SK-N-SH (cell line): ENCODE measurements around the gene FUT4.
A peak's percentile ranks its signal among the peaks of the same experiment; 100 is the strongest.

Source experiments
- EP300 ChIP-seq, 2 experiments: IDR thresholded peaks; 2 replicates each; pipeline versions ENCODE4 v1.4.0 to v1.6.1; 2012; ENCODE audit warnings: borderline replicate concordance in 1 of 2, low read depth in 1 of 2, low read length in 1 of 2
- EZH2phosphoT487 ChIP-seq: fragments of 200-600 bp; sonication (generic); IDR thresholded peaks from 2 replicates; pipeline ENCODE4 v1.6.1; 2017; ENCODE audit warnings: low read depth, mixed run types, mild to moderate bottlenecking, antibody characterized with exemption, moderate library complexity, borderline replicate concordance
- FOSL2 ChIP-seq: IDR thresholded peaks from 2 replicates; pipeline ENCODE4 v1.4.0; 2012; ENCODE audit warnings: low read depth, mild to moderate bottlenecking, moderate library complexity, borderline replicate concordance
- GABPA ChIP-seq: IDR thresholded peaks from 2 replicates; pipeline ENCODE4 v1.4.0; 2012; ENCODE audit warnings: low read depth, mild to moderate bottlenecking
- MXI1 ChIP-seq: IDR thresholded peaks from 2 replicates; pipeline ENCODE4 v1.6.1; 2012; ENCODE audit warnings: mild to moderate bottlenecking, low read depth, low read length, improper control_type of control experiment
- RAD21 ChIP-seq: IDR thresholded peaks from 2 replicates; pipeline ENCODE4 v1.6.1; 2012; ENCODE audit warnings: mild to moderate bottlenecking, low read length
- RCOR1 ChIP-seq: fragments of 150-350 bp; IDR thresholded peaks from 2 replicates; pipeline ENCODE4 v1.6.1; 2017; ENCODE audit warnings: antibody characterized with exemption, low read length
- RFX5 ChIP-seq: IDR thresholded peaks from 2 replicates; pipeline ENCODE4 v1.6.1; 2012; ENCODE audit warnings: mild to moderate bottlenecking, improper control_type of control experiment, low read length
- TEAD4 ChIP-seq: IDR thresholded peaks from 2 replicates; pipeline ENCODE4 v1.4.0; 2012; ENCODE audit warnings: mild to moderate bottlenecking, borderline replicate concordance; ENCODE audit not compliant: insufficient read depth
- TF ChIP-seq, protein P1 (sequence below): IDR thresholded peaks from 2 replicates; pipeline ENCODE4 v1.4.0; 2012; ENCODE audit warnings: low read depth, borderline replicate concordance
- TF ChIP-seq, protein P2 (sequence below): fragments of 200-600 bp; sonication (generic); IDR thresholded peaks from 2 replicates; pipeline ENCODE4 v1.6.1; 2017; ENCODE audit warnings: antibody characterized with exemption, mild to moderate bottlenecking, moderate library complexity
- TF ChIP-seq, protein P3 (sequence below): IDR thresholded peaks from 2 replicates; pipeline ENCODE4 v1.6.1; 2012; ENCODE audit warnings: mild to moderate bottlenecking, low read depth, low read length, moderate library complexity

DNA sequence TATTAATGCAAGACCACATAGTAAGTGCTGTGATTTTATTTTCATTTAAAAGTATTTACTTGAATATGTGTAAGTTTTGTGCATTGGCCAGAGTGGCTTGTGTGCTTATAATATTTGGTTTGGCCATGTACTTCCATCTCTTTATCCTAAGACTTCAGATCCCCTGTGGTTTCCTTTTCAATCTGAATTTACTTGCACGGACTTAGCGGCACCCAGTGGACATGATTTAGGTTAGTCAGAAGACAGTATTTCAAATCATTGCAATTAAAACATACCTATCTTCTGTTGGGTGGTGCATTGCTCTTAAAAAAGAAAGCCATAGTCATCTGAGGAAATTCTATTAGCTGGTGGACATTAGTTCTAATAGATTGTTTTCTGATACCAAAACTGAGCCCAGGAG is 54.2 kb downstream of the FUT4 start:
- TF ChIP-seq, protein P1, sequence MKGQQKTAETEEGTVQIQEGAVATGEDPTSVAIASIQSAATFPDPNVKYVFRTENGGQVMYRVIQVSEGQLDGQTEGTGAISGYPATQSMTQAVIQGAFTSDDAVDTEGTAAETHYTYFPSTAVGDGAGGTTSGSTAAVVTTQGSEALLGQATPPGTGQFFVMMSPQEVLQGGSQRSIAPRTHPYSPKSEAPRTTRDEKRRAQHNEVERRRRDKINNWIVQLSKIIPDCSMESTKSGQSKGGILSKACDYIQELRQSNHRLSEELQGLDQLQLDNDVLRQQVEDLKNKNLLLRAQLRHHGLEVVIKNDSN, result no peak
- TF ChIP-seq RCOR1, result no peak
- TF ChIP-seq, protein P2, sequence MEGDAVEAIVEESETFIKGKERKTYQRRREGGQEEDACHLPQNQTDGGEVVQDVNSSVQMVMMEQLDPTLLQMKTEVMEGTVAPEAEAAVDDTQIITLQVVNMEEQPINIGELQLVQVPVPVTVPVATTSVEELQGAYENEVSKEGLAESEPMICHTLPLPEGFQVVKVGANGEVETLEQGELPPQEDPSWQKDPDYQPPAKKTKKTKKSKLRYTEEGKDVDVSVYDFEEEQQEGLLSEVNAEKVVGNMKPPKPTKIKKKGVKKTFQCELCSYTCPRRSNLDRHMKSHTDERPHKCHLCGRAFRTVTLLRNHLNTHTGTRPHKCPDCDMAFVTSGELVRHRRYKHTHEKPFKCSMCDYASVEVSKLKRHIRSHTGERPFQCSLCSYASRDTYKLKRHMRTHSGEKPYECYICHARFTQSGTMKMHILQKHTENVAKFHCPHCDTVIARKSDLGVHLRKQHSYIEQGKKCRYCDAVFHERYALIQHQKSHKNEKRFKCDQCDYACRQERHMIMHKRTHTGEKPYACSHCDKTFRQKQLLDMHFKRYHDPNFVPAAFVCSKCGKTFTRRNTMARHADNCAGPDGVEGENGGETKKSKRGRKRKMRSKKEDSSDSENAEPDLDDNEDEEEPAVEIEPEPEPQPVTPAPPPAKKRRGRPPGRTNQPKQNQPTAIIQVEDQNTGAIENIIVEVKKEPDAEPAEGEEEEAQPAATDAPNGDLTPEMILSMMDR, result peak; percentile 9; the same call in 1 of the 2 replicates
- TF ChIP-seq RAD21, result peak; percentile 35
- TF ChIP-seq TEAD4, result no peak
- no peak for TF ChIP-seq FOSL2
- TF ChIP-seq RFX5, result no peak
- TF ChIP-seq EZH2phosphoT487, result no peak
- no peak for TF ChIP-seq EP300 (IDR thresholded peaks at IDR 0.05; ENCODE audit: borderline replicate concordance in 1 of 2, low read depth in 1 of 2, low read length in 1 of 2)
- TF ChIP-seq MXI1, result no peak
- TF ChIP-seq, protein P3, sequence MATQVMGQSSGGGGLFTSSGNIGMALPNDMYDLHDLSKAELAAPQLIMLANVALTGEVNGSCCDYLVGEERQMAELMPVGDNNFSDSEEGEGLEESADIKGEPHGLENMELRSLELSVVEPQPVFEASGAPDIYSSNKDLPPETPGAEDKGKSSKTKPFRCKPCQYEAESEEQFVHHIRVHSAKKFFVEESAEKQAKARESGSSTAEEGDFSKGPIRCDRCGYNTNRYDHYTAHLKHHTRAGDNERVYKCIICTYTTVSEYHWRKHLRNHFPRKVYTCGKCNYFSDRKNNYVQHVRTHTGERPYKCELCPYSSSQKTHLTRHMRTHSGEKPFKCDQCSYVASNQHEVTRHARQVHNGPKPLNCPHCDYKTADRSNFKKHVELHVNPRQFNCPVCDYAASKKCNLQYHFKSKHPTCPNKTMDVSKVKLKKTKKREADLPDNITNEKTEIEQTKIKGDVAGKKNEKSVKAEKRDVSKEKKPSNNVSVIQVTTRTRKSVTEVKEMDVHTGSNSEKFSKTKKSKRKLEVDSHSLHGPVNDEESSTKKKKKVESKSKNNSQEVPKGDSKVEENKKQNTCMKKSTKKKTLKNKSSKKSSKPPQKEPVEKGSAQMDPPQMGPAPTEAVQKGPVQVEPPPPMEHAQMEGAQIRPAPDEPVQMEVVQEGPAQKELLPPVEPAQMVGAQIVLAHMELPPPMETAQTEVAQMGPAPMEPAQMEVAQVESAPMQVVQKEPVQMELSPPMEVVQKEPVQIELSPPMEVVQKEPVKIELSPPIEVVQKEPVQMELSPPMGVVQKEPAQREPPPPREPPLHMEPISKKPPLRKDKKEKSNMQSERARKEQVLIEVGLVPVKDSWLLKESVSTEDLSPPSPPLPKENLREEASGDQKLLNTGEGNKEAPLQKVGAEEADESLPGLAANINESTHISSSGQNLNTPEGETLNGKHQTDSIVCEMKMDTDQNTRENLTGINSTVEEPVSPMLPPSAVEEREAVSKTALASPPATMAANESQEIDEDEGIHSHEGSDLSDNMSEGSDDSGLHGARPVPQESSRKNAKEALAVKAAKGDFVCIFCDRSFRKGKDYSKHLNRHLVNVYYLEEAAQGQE, result no peak
- no peak for TF ChIP-seq GABPA
